MCF 10A (cell line): ENCODE data around the gene JCAD. TPM values are rescaled to one million over a fixed set of nuclear protein-coding genes. Genes with fewer than 3 reads are reported as not detected.

Experiments used
- BruUV-seq: library from RNA; stranded (reverse); fragments of 400-500 nt; replicated peaks from 2 replicates; lab custom pipeline; 2021; lab: Mats Ljungman, UMichigan
- CTCF ChIA-PET: fragments of 300-600 bp; sonication (Branson Sonifier 250); formaldehyde crosslinking; extraction: SDS; loops from one replicate; lab custom pipeline; 2021; ENCODE audit warnings: antibody characterized with exemption, inconsistent platforms; lab: Yijun Ruan, JAX
- POLR2A ChIA-PET: fragments of 300-600, 350-650 bp; sonication (Branson Sonifier 250); formaldehyde crosslinking; extraction: SDS; loops from one replicate; lab custom pipeline; 2020; ENCODE audit warnings: antibody characterized with exemption, inconsistent platforms; lab: Yijun Ruan, JAX
- DNase-seq: peaks from one replicate; pipeline ENCODE4 v3.0.0-alpha.2; 2018; ENCODE audit not compliant: unreplicated experiment
- H3K27ac Mint-ChIP-seq: one replicate; pipeline ENCODE4 v1.8.0; 2022; ENCODE audit warnings: mild to moderate bottlenecking, low read depth, mixed read lengths; ENCODE audit not compliant: unreplicated experiment
- H3K27me3 Mint-ChIP-seq: one replicate; pipeline ENCODE4 v1.8.0; 2022; ENCODE audit warnings: mixed read lengths; ENCODE audit not compliant: insufficient read depth, unreplicated experiment
- H3K36me3 Mint-ChIP-seq: one replicate; pipeline ENCODE4 v1.8.0; 2022; ENCODE audit warnings: mild to moderate bottlenecking, moderate library complexity, mixed read lengths; ENCODE audit not compliant: insufficient read depth, unreplicated experiment
- H3K4me1 Mint-ChIP-seq: one replicate; pipeline ENCODE4 v1.8.0; 2022; ENCODE audit warnings: mixed read lengths; ENCODE audit not compliant: insufficient read depth, unreplicated experiment
- H3K4me3 Mint-ChIP-seq: one replicate; pipeline ENCODE4 v1.8.0; 2022; ENCODE audit warnings: mild to moderate bottlenecking, moderate library complexity, mixed read lengths; ENCODE audit not compliant: unreplicated experiment
- H3K9me3 Mint-ChIP-seq: one replicate; pipeline ENCODE4 v1.8.0; 2022; ENCODE audit warnings: mixed read lengths; ENCODE audit not compliant: unreplicated experiment
- intact Hi-C: fragments of 100-400 bp; cut with micrococcal nuclease; formaldehyde crosslinking; loops from 2 replicates; pipeline ENCODE4 v1.14.1; 2022
- total RNA-seq: library from RNA; stranded (reverse); gene quantifications from 2 replicates; pipeline ENCODE4 v1.2.3, GENCODE V29; 2022
- TF ChIP-seq, protein P1 (sequence below): fragments of 200-600 bp; IDR thresholded peaks from one replicate; pipeline ENCODE4 v1.8.0; 2022; ENCODE audit warnings: antibody characterized with exemption, mild to moderate bottlenecking; ENCODE audit not compliant: unreplicated experiment

Gene JCAD
- total RNA-seq, 1 experiment from 2014 or later: 0.26 TPM

DNA sequence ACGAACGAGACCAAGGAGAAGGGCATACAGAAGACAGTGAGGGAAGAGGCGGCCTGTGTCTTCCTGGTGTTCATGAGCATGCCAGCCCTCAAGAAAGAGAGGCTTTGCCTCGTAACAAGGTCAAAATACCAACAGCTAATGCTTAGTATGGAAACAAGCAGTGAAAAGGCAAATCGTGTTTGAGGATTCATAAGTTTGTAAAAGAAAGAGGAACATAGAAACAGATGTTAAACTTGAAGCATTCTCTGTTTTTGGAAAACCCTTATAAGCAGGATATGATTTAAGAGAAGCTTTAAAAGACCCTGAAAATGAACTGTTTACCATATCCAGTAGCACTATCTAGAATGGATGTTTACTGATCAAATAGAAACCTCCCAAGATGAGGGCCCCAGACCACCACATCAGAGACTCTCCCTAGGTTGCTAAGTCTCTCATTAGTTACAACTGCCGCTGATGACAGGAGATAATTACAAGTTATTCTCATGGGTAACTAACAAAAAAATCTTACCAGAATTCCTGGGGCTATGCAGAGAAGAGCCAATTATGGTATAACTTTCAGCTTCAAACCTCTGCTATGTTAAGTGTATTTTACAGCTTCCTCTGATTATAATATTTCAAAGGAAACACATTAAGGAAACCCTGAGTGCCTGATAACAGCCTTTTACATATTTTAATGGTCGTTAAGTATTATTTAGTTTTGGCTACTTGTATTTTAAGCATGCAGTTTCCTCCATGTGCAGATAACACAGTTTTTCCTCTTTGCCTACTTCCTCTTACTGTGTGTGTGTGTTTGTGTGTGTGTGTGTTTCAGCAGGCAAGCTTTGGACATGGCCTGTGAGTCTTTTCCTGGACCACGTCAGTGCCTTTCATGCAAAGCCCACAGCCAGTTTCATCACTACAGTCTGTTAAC is 17.9 kb downstream of the JCAD start:
- ChIA-PET POLR2A (no interaction called here), CTCF (interaction anchor here (0.6 kb wide), 1 partner anchor 1549 kb away, joined by 3 read pairs; no protein-coding TSS in a partner anchor)
- Mint-ChIP-seq H3K4me3 (no peak overlapping the region), H3K27ac (no peak overlapping the region), H3K9me3 (no peaks in the 10 kb centered on the region), H3K36me3 (no peaks in the 10 kb centered on the region), H3K4me1 (no peaks in the 10 kb centered on the region), H3K27me3 (peaks cover 34% of the 10 kb centered on the region)
- intact Hi-C loops: no loop called here
- TF ChIP-seq, protein P1, sequence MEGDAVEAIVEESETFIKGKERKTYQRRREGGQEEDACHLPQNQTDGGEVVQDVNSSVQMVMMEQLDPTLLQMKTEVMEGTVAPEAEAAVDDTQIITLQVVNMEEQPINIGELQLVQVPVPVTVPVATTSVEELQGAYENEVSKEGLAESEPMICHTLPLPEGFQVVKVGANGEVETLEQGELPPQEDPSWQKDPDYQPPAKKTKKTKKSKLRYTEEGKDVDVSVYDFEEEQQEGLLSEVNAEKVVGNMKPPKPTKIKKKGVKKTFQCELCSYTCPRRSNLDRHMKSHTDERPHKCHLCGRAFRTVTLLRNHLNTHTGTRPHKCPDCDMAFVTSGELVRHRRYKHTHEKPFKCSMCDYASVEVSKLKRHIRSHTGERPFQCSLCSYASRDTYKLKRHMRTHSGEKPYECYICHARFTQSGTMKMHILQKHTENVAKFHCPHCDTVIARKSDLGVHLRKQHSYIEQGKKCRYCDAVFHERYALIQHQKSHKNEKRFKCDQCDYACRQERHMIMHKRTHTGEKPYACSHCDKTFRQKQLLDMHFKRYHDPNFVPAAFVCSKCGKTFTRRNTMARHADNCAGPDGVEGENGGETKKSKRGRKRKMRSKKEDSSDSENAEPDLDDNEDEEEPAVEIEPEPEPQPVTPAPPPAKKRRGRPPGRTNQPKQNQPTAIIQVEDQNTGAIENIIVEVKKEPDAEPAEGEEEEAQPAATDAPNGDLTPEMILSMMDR: no peak
- no TSS peak for BruUV-seq
- DNase-seq: no peak

DNA sequence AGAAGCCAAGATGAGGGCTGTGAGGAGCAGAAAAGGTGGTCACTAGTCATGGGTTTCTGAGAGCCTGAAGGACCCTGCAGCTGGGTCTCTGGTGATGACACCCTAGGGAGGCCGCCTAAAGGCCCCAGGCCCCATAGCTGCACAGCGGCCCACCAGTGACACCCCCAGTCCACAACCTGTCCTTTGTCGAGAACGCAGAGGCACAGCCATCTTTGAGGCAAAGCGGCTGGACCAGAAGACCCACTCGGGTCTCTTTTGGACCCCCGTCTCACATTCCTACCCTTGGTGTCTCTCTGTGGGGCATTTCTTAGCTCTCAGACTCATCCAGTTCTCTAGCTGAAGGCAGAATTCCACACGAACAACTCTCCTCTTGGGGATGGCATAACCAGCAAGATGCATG is 18.8 kb downstream of the JCAD start:
- Mint-ChIP-seq H3K9me3 (no peaks in the 10 kb centered on the region), H3K4me3 (no peak overlapping the region), H3K36me3 (no peaks in the 10 kb centered on the region), H3K27ac (no peak overlapping the region), H3K27me3 (peaks cover 25% of the 10 kb centered on the region), H3K4me1 (no peaks in the 10 kb centered on the region)
- CTCF ChIA-PET: no interaction called here
- no TSS peak for BruUV-seq
- POLR2A ChIA-PET: no interaction called here
- DNase-seq: no peak
- intact Hi-C loops: no loop called here
- TF ChIP-seq, protein P1: no peak

DNA sequence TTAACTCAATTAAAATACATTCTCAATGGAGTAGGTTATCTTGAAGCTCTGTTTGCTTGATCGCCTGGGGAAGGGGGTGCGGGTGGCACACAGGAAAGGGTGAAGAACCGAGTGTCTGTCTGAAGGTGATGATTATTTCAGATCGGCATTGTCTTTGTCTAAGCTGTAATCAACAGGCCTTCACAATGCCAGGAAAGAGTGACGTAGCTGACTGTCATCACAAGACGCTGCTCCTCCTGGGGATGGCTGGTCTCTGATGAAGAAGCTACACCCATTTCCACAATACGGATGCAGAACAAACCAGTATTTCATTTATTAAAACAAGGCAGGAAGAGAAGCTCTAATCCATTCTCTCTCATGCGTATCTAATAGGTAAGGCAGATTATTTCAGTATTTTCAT is 19.4 kb downstream of the JCAD start:
- TF ChIP-seq, protein P1: no peak
- Mint-ChIP-seq H3K36me3 (no peaks in the 10 kb centered on the region), H3K4me3 (no peak overlapping the region), H3K27me3 (peaks cover 20% of the 10 kb centered on the region), H3K9me3 (no peaks in the 10 kb centered on the region), H3K27ac (no peak overlapping the region), H3K4me1 (no peaks in the 10 kb centered on the region)
- intact Hi-C loops: no loop called here
- no peak for DNase-seq
- ChIA-PET POLR2A (no interaction called here), CTCF (no interaction called here)
- no TSS peak for BruUV-seq

DNA sequence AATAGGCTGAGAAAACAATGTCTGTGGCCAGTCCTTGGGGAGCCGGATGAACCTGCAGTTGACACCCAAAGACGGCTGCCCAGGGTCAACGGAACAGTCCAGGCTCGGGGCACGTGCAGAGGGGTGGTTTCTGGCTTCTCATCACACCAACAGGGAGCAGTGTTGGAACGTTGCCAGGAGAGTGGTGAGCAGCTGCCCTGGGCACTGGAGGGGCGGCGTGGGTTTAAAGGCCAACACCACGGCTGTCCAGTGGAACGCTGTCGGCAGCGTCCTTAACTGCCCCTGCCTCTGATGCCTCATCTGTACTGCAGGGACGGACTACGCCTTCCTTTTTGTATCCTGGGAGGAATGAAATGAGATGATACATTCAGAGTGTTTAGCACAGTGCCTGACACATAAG is 19.8 kb downstream of the JCAD start:
- Mint-ChIP-seq H3K36me3 (no peaks in the 10 kb centered on the region), H3K4me3 (no peak overlapping the region), H3K4me1 (no peaks in the 10 kb centered on the region), H3K9me3 (no peaks in the 10 kb centered on the region), H3K27me3 (peaks cover 20% of the 10 kb centered on the region), H3K27ac (no peak overlapping the region)
- TF ChIP-seq, protein P1: no peak
- CTCF ChIA-PET: no interaction called here
- DNase-seq: peak; percentile 18
- POLR2A ChIA-PET: no interaction called here
- intact Hi-C loops: no loop called here
- BruUV-seq: no TSS peak
